Ishikawa (cell line): ENCODE data around the gene GRK1.

Source experiments
- CEBPB ChIP-seq: IDR thresholded peaks from 2 replicates; pipeline ENCODE4 v1.6.1; 2012
- CREB1 ChIP-seq: IDR thresholded peaks from 2 replicates; pipeline ENCODE4 v1.6.1; 2012; ENCODE audit warnings: low read depth
- EGR1 ChIP-seq: IDR thresholded peaks from 2 replicates; pipeline ENCODE4 v1.6.1; 2012
- EP300 ChIP-seq: IDR thresholded peaks from 2 replicates; pipeline ENCODE4 v1.6.1; 2012; ENCODE audit warnings: borderline replicate concordance
- FOXM1 ChIP-seq: IDR thresholded peaks from 2 replicates; pipeline ENCODE4 v1.6.1; 2012; ENCODE audit warnings: low read depth, borderline replicate concordance
- NFIC ChIP-seq: IDR thresholded peaks from 2 replicates; pipeline ENCODE4 v1.6.1; 2012
- RAD21 ChIP-seq: IDR thresholded peaks from 2 replicates; pipeline ENCODE4 v1.6.1; 2012; ENCODE audit warnings: low read depth
- TAF1 ChIP-seq: IDR thresholded peaks from 2 replicates; pipeline ENCODE4 v1.6.1; 2012; ENCODE audit warnings: low read depth, mild to moderate bottlenecking
- TCF12 ChIP-seq: IDR thresholded peaks from 2 replicates; pipeline ENCODE4 v1.6.1; 2012; ENCODE audit warnings: low read depth
- TEAD4 ChIP-seq: IDR thresholded peaks from 2 replicates; pipeline ENCODE4 v1.6.1; 2012
- YY1 ChIP-seq: IDR thresholded peaks from 2 replicates; pipeline ENCODE4 v1.6.1; 2012; ENCODE audit warnings: low read depth
- ZBTB7A ChIP-seq: IDR thresholded peaks from 2 replicates; pipeline ENCODE4 v1.6.1; 2012; ENCODE audit warnings: low read depth
- TF ChIP-seq, protein P1 (sequence below): IDR thresholded peaks from 2 replicates; pipeline ENCODE4 v1.6.1; 2012
- TF ChIP-seq, protein P2 (sequence below): IDR thresholded peaks from 2 replicates; pipeline ENCODE4 v1.6.1; 2012
- TF ChIP-seq, protein P3 (sequence below): IDR thresholded peaks from 2 replicates; pipeline ENCODE4 v1.6.1; 2012; ENCODE audit warnings: low read depth, mild to moderate bottlenecking

The GRK1 gene

DNA sequence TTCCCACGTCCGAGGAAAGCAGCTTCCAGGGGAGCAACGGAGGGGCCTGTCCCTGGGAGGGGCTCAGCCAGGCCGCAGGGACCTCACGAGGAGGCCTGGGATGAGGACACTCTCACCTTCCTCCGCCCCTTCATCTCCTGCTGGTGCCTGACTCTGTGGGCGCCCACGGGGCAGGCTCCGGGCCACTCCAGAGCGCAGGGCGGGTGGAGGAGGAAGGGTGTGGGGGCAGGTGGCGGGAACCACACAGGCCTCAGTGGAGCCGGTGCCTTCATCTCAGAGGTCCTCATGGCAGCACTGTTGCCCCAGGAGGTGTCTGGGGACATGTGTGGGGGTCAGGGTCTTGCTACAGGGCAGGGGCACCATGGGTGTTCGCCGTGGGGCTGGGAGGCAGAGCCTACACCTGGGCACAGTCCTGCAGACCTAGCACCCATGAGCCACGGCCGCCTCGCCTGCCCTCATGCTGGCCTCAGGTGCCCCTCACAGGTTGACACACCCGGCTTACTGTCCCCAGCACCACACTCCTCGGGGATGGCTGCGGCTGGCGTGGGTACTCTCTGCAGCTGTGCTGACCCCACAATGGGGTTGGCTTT, 81.9 kb downstream of the GRK1 start:
- TF ChIP-seq CREB1 (no peak), TCF12 (no peak), TAF1 (no peak), EP300 (no peak), NFIC (no peak), CEBPB (no peak), EGR1 (no peak), YY1 (no peak), FOXM1 (no peak), RAD21 (no peak), ZBTB7A (no peak), TEAD4 (no peak)
- TF ChIP-seq, protein P1, sequence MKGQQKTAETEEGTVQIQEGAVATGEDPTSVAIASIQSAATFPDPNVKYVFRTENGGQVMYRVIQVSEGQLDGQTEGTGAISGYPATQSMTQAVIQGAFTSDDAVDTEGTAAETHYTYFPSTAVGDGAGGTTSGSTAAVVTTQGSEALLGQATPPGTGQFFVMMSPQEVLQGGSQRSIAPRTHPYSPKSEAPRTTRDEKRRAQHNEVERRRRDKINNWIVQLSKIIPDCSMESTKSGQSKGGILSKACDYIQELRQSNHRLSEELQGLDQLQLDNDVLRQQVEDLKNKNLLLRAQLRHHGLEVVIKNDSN: no peak
- TF ChIP-seq, protein P2, sequence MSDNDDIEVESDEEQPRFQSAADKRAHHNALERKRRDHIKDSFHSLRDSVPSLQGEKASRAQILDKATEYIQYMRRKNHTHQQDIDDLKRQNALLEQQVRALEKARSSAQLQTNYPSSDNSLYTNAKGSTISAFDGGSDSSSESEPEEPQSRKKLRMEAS: no peak
- TF ChIP-seq, protein P3, sequence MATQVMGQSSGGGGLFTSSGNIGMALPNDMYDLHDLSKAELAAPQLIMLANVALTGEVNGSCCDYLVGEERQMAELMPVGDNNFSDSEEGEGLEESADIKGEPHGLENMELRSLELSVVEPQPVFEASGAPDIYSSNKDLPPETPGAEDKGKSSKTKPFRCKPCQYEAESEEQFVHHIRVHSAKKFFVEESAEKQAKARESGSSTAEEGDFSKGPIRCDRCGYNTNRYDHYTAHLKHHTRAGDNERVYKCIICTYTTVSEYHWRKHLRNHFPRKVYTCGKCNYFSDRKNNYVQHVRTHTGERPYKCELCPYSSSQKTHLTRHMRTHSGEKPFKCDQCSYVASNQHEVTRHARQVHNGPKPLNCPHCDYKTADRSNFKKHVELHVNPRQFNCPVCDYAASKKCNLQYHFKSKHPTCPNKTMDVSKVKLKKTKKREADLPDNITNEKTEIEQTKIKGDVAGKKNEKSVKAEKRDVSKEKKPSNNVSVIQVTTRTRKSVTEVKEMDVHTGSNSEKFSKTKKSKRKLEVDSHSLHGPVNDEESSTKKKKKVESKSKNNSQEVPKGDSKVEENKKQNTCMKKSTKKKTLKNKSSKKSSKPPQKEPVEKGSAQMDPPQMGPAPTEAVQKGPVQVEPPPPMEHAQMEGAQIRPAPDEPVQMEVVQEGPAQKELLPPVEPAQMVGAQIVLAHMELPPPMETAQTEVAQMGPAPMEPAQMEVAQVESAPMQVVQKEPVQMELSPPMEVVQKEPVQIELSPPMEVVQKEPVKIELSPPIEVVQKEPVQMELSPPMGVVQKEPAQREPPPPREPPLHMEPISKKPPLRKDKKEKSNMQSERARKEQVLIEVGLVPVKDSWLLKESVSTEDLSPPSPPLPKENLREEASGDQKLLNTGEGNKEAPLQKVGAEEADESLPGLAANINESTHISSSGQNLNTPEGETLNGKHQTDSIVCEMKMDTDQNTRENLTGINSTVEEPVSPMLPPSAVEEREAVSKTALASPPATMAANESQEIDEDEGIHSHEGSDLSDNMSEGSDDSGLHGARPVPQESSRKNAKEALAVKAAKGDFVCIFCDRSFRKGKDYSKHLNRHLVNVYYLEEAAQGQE: no peak

DNA sequence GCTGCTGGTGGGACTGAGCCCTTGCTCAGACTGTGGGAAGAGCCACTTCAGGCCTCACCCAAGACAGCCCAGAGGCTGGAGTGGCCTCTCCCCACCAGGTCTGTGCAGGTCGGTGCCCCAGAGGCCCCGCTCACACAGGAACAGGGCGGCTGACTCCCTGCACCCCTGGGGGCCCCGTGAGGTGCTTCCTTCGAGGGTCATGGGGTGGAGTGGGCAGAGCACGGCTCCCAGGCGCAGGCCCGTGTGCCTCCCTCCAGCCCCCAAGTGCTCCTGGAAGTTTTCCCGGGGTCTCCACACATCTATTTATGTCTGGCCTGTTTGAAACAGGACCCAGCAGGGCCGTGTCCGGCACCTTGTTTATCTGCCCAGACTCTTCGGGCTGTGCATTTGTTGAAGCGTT, 82.5 kb downstream of the GRK1 start:
- TF ChIP-seq TAF1 (no peak), EP300 (no peak), NFIC (no peak), RAD21 (no peak), TCF12 (no peak), ZBTB7A (no peak), EGR1 (no peak), TEAD4 (no peak), FOXM1 (no peak)
- TF ChIP-seq, protein P3: no peak

DNA sequence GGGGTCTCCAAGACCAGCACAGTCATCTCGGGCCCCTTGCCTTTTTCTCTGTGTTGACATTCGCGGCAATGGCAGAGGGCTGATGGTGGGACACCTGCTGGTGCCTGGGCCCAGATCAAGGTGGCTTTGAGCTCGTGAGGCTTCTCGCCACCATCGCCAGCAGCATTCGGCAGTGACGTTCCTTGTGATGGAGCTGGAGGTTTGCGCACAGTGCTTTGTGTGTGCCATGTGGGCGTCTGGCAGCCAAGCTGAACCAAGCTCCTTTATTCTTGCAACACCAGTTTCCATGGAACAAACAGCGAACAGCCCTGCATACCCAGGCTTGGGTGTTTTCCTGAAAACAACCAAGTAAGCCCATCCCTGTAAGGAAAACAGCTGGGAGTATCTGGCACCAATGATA, 82.9 kb downstream of the GRK1 start:
- TF ChIP-seq NFIC (no peak), FOXM1 (no peak), ZBTB7A (no peak), RAD21 (no peak), CREB1 (no peak), TAF1 (no peak), YY1 (no peak), EGR1 (no peak), TCF12 (no peak), EP300 (no peak), CEBPB (no peak), TEAD4 (no peak)
- TF ChIP-seq, protein P3: no peak
- TF ChIP-seq, protein P2: no peak
- TF ChIP-seq, protein P1: no peak

DNA sequence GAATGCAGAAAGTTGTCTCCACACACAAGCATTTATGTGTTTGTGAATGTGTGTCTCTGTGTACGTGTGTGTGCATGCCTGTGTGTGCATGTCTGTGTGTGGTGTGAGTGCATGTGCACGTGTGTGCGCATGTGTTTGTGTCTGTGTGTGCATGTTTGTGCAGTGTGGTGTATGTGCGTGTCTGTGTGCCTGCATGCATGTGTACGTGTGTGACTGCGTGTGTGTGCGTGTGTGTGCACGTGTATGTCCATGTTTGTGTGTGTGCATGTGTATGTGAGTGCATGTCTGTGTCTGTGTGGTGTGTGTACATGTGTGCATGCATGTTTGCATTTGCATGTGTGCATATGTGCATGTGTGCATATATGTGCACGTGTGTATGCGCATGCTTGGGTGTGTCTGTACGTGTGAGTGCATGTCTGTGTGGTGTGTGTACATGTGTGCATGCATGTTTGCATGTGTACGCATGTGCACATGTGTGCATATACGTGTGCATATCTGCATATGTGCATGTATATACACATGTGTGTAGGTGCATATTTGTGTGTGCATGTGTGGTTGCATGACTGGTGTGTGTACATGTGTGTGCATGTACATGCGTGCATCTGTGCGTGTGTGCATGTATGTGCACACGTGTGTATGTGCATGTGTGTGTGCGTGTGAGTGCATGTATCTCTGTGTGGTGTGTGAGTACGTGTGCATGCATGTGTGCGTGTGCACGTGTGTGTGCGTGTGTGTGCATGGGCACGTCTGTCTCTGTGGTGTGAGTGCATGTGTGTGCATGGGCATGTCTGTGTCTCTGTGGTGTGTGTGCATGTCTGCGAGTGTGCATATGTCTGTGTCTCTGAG, 83.8 kb downstream of the GRK1 start:
- no peak for TF ChIP-seq ZBTB7A
- TF ChIP-seq, protein P1: no peak
- TF ChIP-seq NFIC: no peak
- no peak for TF ChIP-seq FOXM1
- no peak for TF ChIP-seq TAF1
- no peak for TF ChIP-seq CEBPB
- no peak for TF ChIP-seq EP300
- TF ChIP-seq CREB1: no peak
- TF ChIP-seq, protein P3: no peak
- TF ChIP-seq, protein P2: no peak
- no peak for TF ChIP-seq YY1
